CD14-positive monocyte (primary cell): Measurements from ENCODE around the gene TMEM63C. TPM values are rescaled to one million over a fixed set of nuclear protein-coding genes. Genes with fewer than 3 reads are reported as not detected.

Experiments used
- DNase-seq, 3 donors: peaks; one replicate each; pipeline ENCODE4 v3.0.0-alpha.2; 2011 to 2022
- H2AFZ ChIP-seq: 2 replicates; pipeline ENCODE4 v1.6.0; 2012; ENCODE audit warnings: mild to moderate bottlenecking, low read depth, low read length, inconsistent platforms; ENCODE audit not compliant: insufficient read depth, poor library complexity, severe bottlenecking
- H3K27ac ChIP-seq, 2 donors: 1 replicate in 1 of 2; 2 replicates in 1 of 2; pipeline ENCODE4 v1.5.1; 2012 to 2013; ENCODE audit warnings: low read length in 2 of 2, control low read depth in 1 of 2, inconsistent platforms in 1 of 2, low read depth in 1 of 2, mild to moderate bottlenecking in 1 of 2
- H3K27me3 ChIP-seq, 2 donors: one replicate each; pipeline versions ENCODE4 v1.6.0 to v1.6.1; 2011 to 2013; ENCODE audit warnings: low read length in 2 of 2; ENCODE audit not compliant: control insufficient read depth in 2 of 2, insufficient read depth in 2 of 2
- H3K36me3 ChIP-seq, 2 donors: replicated peaks in 1 of 2; 1 replicate in 1 of 2; 2 replicates in 1 of 2; pipeline versions ENCODE4 v1.5.1 to v1.6.1; 2012 to 2013; ENCODE audit warnings: low read length in 2 of 2, control low read depth in 1 of 2, inconsistent platforms in 1 of 2, mild to moderate bottlenecking in 1 of 2; ENCODE audit not compliant: insufficient read depth in 2 of 2, control insufficient read depth in 1 of 2
- H3K4me1 ChIP-seq, 2 donors: 1 replicate in 1 of 2; 2 replicates in 1 of 2; pipeline versions ENCODE4 v1.5.1 to v1.6.1; 2012 to 2013; ENCODE audit warnings: low read length in 2 of 2, control low read depth in 1 of 2, inconsistent platforms in 1 of 2, mild to moderate bottlenecking in 1 of 2, moderate library complexity in 1 of 2; ENCODE audit not compliant: insufficient read depth in 2 of 2, control insufficient read depth in 1 of 2
- H3K4me2 ChIP-seq: replicated peaks from 2 replicates; pipeline ENCODE3; 2012; ENCODE audit warnings: low read length, moderate library complexity, mild to moderate bottlenecking; ENCODE audit not compliant: poor library complexity, severe bottlenecking; ENCODE audit errors: extremely low read depth
- H3K4me3 ChIP-seq, 3 experiments: fragments of 200-600 bp in 1 of 3; sonication (generic) in 1 of 3; replicated peaks in 1 of 3; 1 replicate in 2 of 3; 2 replicates in 1 of 3; pipeline ENCODE4 v1.5.1; 2011 to 2013; ENCODE audit warnings: low read length in 3 of 3, mild to moderate bottlenecking in 3 of 3, control low read depth in 2 of 3, low read depth in 2 of 3, inconsistent platforms in 1 of 3, moderate library complexity in 1 of 3
- H3K79me2 ChIP-seq: 2 replicates; pipeline ENCODE4 v1.6.0; 2012; ENCODE audit warnings: mild to moderate bottlenecking, control low read depth, inconsistent platforms, low read length, moderate library complexity; ENCODE audit not compliant: insufficient read depth
- H3K9ac ChIP-seq: 2 replicates; pipeline ENCODE4 v1.6.0; 2017; ENCODE audit warnings: low read length, mild to moderate bottlenecking; ENCODE audit not compliant: insufficient read depth, poor library complexity, severe bottlenecking
- H3K9me3 ChIP-seq, 2 donors: replicated peaks in 1 of 2; 1 replicate in 1 of 2; 2 replicates in 1 of 2; pipeline versions ENCODE4 v1.5.1 to v1.6.1; 2012 to 2013; ENCODE audit warnings: low read length in 2 of 2, control low read depth in 1 of 2; ENCODE audit not compliant: control insufficient read depth in 1 of 2, insufficient read depth in 1 of 2
- H4K20me1 ChIP-seq: 2 replicates; pipeline ENCODE4 v1.6.0; 2012; ENCODE audit warnings: mild to moderate bottlenecking, low read length, control low read depth, moderate library complexity; ENCODE audit not compliant: insufficient read depth
- H3K27ac Mint-ChIP-seq, 7 donors: one replicate each; pipeline ENCODE4 v1.8.0; 2020; ENCODE audit warnings: mild to moderate bottlenecking in 7 of 7, mixed read lengths in 7 of 7, moderate library complexity in 6 of 7, inconsistent platforms in 2 of 7
- H3K27me3 Mint-ChIP-seq, 3 donors: one replicate each; pipeline ENCODE4 v1.8.0; 2021 to 2022; ENCODE audit warnings: low read depth in 3 of 3, mild to moderate bottlenecking in 3 of 3, mixed read lengths in 3 of 3, moderate library complexity in 3 of 3, inconsistent platforms in 1 of 3
- H3K36me3 Mint-ChIP-seq, 2 donors: one replicate each; pipeline ENCODE4 v1.8.0; 2020; ENCODE audit warnings: mixed read lengths in 2 of 2, inconsistent platforms in 1 of 2, mild to moderate bottlenecking in 1 of 2
- H3K4me1 Mint-ChIP-seq: one replicate; pipeline ENCODE4 v1.8.0; 2020; ENCODE audit warnings: mild to moderate bottlenecking, mixed read lengths
- H3K4me3 Mint-ChIP-seq, 2 donors: one replicate each; pipeline ENCODE4 v1.8.0; 2020; ENCODE audit warnings: mild to moderate bottlenecking in 2 of 2, mixed read lengths in 2 of 2, moderate library complexity in 1 of 2
- H3K9me3 Mint-ChIP-seq, 7 donors: one replicate each; pipeline ENCODE4 v1.8.0; 2020 to 2022; ENCODE audit warnings: mixed read lengths in 7 of 7, mild to moderate bottlenecking in 6 of 7, moderate library complexity in 6 of 7, inconsistent platforms in 2 of 7
- CTCF ChIP-seq: fragments of 200-600 bp; IDR thresholded peaks from one replicate; pipeline ENCODE4 v1.8.0; 2022; ENCODE audit warnings: antibody characterized with exemption, mild to moderate bottlenecking
- WGBS: methylation state at CpG from one replicate; pipeline ENCODE4 v1.1.5; 2013; ENCODE audit warnings: missing lambda C conversion rate; ENCODE audit not compliant: insufficient coverage; 5-methylcytosine and 5-hydroxymethylcytosine counted together
- intact Hi-C, 2 donors: fragments of 100-400 bp; cut with micrococcal nuclease; formaldehyde crosslinking; loops; one replicate each; pipeline versions ENCODE4 v1.15.0 to v1.15.1; 2023
- polyA plus RNA-seq, 3 donors: library from polyadenylated mRNA; depleted of rRNA in 1 of 3; unstranded in 2 of 3; stranded (reverse) in 1 of 3; fragments of 300-500 nt in 2 of 3; fragments of >200 nt in 1 of 3; fragmentation: Illumina TruSeq in 2 of 3; gene quantifications; 1 replicate in 2 of 3; 2 replicates in 1 of 3; pipeline ENCODE4 v1.2.3, GENCODE V29; 2012 to 2021

Gene TMEM63C
- polyA plus RNA-seq, 3 donors = 0.78 to 4.4 TPM; not detected in 1

GRCh38 chr14:77198561-77198960 is 17.0 kb downstream of the TMEM63C start:
- H3K9me3 Mint-ChIP-seq = no peaks in the 10 kb centered on the region
- no peaks in the 10 kb centered on the region for H4K20me1 ChIP-seq
- no peak overlapping the region for H3K27ac Mint-ChIP-seq
- H3K4me3 Mint-ChIP-seq = no peak overlapping the region
- intact Hi-C loops = no loop called here
- no peak overlapping the region for H3K4me2 ChIP-seq
- H2AFZ ChIP-seq = no peak overlapping the region
- DNase-seq = no peak
- 97% methylated on average over 5 of the region's 6 CpGs for WGBS
- H3K36me3 Mint-ChIP-seq = peaks cover 0 to 2% of the 10 kb centered on the region in 2 donors
- H3K27ac ChIP-seq = no peak overlapping the region
- H3K27me3 Mint-ChIP-seq = peaks cover 3 to 7% (median 6%) of the 10 kb centered on the region in 3 donors
- no peak overlapping the region for H3K4me3 ChIP-seq
- no peaks in the 10 kb centered on the region for H3K36me3 ChIP-seq
- H3K79me2 ChIP-seq = no peaks in the 10 kb centered on the region
- no peaks in the 10 kb centered on the region for H3K27me3 ChIP-seq
- no peak for TF ChIP-seq CTCF
- no peaks in the 10 kb centered on the region for H3K4me1 ChIP-seq
- H3K9ac ChIP-seq = no peak overlapping the region
- H3K4me1 Mint-ChIP-seq = no peaks in the 10 kb centered on the region
- no peaks in the 10 kb centered on the region for H3K9me3 ChIP-seq

GRCh38 chr14:77199590-77199989 is 18.0 kb downstream of the TMEM63C start:
- H3K27ac Mint-ChIP-seq = no peak overlapping the region
- no peak for TF ChIP-seq CTCF
- no peak overlapping the region for H3K4me3 Mint-ChIP-seq
- peaks cover 0 to 2% of the 10 kb centered on the region in 2 donors for H3K36me3 Mint-ChIP-seq
- Histone ChIP-seq H3K4me3 (no peak overlapping the region), H3K27me3 (no peaks in the 10 kb centered on the region), H3K9ac (no peak overlapping the region), H3K4me2 (no peak overlapping the region), H3K79me2 (no peaks in the 10 kb centered on the region), H3K9me3 (no peaks in the 10 kb centered on the region), H2AFZ (no peak overlapping the region), H3K36me3 (no peaks in the 10 kb centered on the region), H3K4me1 (no peaks in the 10 kb centered on the region), H3K27ac (no peak overlapping the region), H4K20me1 (no peaks in the 10 kb centered on the region)
- 95% methylated on average over 6 of the region's 12 CpGs for WGBS
- peaks cover 2 to 7% (median 6%) of the 10 kb centered on the region in 3 donors for H3K27me3 Mint-ChIP-seq
- H3K9me3 Mint-ChIP-seq = no peaks in the 10 kb centered on the region
- DNase-seq = no peak
- intact Hi-C loops = no loop called here
- H3K4me1 Mint-ChIP-seq = no peaks in the 10 kb centered on the region
